Peyer's patch (tissue), 4 donors: ENCODE measurements around the gene SAMD4B. TPM values are rescaled to one million over a fixed set of nuclear protein-coding genes. Genes with fewer than 3 reads are reported as not detected.
"Not testable (repeated sequence)": the region's sequence is repeated elsewhere in the genome, so short reads cannot be mapped to it uniquely, and the experiment has no call there.

Experiments
- DNase-seq, 3 donors: peaks; one replicate each; pipeline ENCODE4 v3.0.0-alpha.2; 2017 to 2019
- H3K27ac ChIP-seq, 4 donors: fragments of 200-600 bp; sonication (generic); one replicate each; pipeline ENCODE4 v1.5.1; 2016 to 2019
- H3K27me3 ChIP-seq, 2 donors: fragments of 200-600 bp; sonication (generic); one replicate each; pipeline ENCODE4 v1.5.1; 2019
- H3K36me3 ChIP-seq, 3 donors: fragments of 200-600 bp; sonication (generic); one replicate each; pipeline ENCODE4 v1.5.1; 2016 to 2019
- H3K4me1 ChIP-seq, 4 donors: fragments of 200-600 bp; sonication (generic); one replicate each; pipeline ENCODE4 v1.5.1; 2016 to 2019
- H3K4me3 ChIP-seq, 4 donors: fragments of 200-600 bp; sonication (generic); 1 replicate in 3 of 4; 2 replicates in 1 of 4; pipeline ENCODE4 v1.5.1; 2016 to 2019; ENCODE audit warnings: mild to moderate bottlenecking in 1 of 4
- H3K9me3 ChIP-seq, 4 donors: fragments of 200-600 bp; sonication (generic); one replicate each; pipeline ENCODE4 v1.5.1; 2016 to 2019; ENCODE audit warnings: mild to moderate bottlenecking in 1 of 4
- POLR2A ChIP-seq, 2 donors: fragments of 450-650 bp; IDR thresholded peaks; one replicate each; pipeline ENCODE4 v1.5.1; 2017; ENCODE audit warnings: antibody characterized with exemption in 2 of 2, mild to moderate bottlenecking in 2 of 2, moderate library complexity in 2 of 2
- total RNA-seq, 4 donors: library from RNA; depleted of rRNA; stranded (reverse); fragments of >200 nt; gene quantifications; one replicate each; pipeline ENCODE4 v1.1.0, GENCODE V29; 2016
- TF ChIP-seq, protein P1 (sequence below), 6 experiments: fragments of 450-650 bp in 4 of 6; fragments of 200-600 bp in 2 of 6; sonication (generic) in 1 of 6; IDR thresholded peaks; one replicate each; pipeline ENCODE4 v1.5.1; 2017 to 2019; ENCODE audit warnings: antibody characterized with exemption in 6 of 6, mild to moderate bottlenecking in 3 of 6, moderate library complexity in 1 of 6

The SAMD4B gene
- total RNA-seq, 4 donors from 2014 or later = 69.0 to 126 (median 91.8) TPM

GRCh38 chr19:39327363-39328045 lies 14.7 kb upstream of the SAMD4B start:
- H3K9me3 ChIP-seq = no peaks in the 10 kb centered on the region
- no peak overlapping the region for H3K27ac ChIP-seq
- no peak overlapping the region for H3K4me3 ChIP-seq
- TF ChIP-seq POLR2A (IDR thresholded peaks at IDR 0.05) = no peak
- TF ChIP-seq, protein P1, sequence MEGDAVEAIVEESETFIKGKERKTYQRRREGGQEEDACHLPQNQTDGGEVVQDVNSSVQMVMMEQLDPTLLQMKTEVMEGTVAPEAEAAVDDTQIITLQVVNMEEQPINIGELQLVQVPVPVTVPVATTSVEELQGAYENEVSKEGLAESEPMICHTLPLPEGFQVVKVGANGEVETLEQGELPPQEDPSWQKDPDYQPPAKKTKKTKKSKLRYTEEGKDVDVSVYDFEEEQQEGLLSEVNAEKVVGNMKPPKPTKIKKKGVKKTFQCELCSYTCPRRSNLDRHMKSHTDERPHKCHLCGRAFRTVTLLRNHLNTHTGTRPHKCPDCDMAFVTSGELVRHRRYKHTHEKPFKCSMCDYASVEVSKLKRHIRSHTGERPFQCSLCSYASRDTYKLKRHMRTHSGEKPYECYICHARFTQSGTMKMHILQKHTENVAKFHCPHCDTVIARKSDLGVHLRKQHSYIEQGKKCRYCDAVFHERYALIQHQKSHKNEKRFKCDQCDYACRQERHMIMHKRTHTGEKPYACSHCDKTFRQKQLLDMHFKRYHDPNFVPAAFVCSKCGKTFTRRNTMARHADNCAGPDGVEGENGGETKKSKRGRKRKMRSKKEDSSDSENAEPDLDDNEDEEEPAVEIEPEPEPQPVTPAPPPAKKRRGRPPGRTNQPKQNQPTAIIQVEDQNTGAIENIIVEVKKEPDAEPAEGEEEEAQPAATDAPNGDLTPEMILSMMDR (IDR thresholded peaks at IDR 0.05) = no peak
- peaks cover 0 to 3% (median 0%) of the 10 kb centered on the region in 4 donors for H3K4me1 ChIP-seq
- no peak for DNase-seq
- H3K36me3 ChIP-seq = no peaks in the 10 kb centered on the region
- no peaks in the 10 kb centered on the region for H3K27me3 ChIP-seq

DNA sequence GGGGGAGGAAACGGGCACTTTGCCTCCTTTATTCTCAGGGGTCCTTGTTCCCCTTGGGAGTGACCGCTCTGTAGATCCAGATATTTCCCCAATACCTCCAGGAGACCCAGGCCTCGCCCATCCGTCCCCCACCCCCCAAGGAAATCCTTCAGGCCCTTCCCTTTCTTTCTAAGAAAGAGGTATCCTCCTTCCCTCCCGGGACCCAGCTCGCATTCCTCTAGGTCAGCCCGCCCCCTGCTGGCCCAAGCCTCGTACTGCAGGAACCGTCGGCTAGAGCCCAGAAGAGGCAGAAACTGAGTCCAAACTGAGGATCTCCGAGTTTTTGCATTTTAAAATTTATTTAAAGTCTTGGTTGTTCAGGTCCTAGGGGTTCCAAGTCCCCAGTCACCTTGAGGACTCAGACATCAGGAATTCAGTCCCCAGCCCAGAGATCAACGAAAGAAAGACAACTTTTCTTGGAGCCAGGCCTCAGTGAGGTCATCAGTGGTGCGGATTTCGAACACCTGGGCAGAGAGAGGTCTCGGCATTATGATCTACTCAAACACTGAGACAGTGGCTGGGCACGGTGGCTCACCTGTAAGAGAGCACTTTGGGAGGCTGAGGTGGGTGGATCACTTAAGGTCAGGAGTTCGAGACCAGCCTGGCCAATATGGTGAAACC lies 14.0 kb upstream of the SAMD4B start:
- peak; percentile 82 to 92 (median 88) for DNase-seq
- H3K27ac ChIP-seq = no peak overlapping the region
- no peak overlapping the region for H3K4me3 ChIP-seq
- TF ChIP-seq, protein P1 (IDR thresholded peaks at IDR 0.05) = peak; percentile 88 to 95 (median 94)
- no peak for TF ChIP-seq POLR2A (IDR thresholded peaks at IDR 0.05)
- H3K4me1 ChIP-seq = peaks cover 0 to 3% (median 0%) of the 10 kb centered on the region in 4 donors
- no peaks in the 10 kb centered on the region for H3K36me3 ChIP-seq
- H3K9me3 ChIP-seq = no peaks in the 10 kb centered on the region
- H3K27me3 ChIP-seq = no peaks in the 10 kb centered on the region

DNA sequence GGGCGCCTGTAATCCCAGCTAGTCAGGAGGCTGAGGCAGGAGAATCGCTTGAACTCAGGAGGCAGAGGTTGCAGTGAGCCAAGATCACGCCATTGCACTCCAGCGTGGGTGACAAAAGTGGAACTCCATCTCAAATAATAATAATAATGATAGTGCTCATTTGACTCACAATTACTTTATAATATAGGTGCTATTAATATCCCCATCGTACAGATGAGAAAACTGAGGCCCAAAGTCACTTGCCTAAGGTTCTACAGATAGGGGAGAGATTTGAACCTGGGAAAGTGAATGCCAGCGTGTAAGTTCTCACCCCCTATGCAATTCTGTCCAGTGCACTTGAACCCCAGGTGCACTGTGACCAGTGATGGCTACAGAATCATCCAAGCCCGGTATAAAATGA lies 12.3 kb upstream of the SAMD4B start:
- Histone ChIP-seq H3K36me3 (no peaks in the 10 kb centered on the region), H3K4me3 (no peak overlapping the region), H3K27ac (no peak overlapping the region), H3K9me3 (no peaks in the 10 kb centered on the region), H3K4me1 (peaks cover 0 to 3% (median 0%) of the 10 kb centered on the region in 4 donors), H3K27me3 (no peaks in the 10 kb centered on the region)
- DNase-seq = no peak
- no peak for TF ChIP-seq POLR2A (IDR thresholded peaks at IDR 0.05)
- TF ChIP-seq, protein P1 (IDR thresholded peaks at IDR 0.05) = no peak

GRCh38 chr19:39332293-39332692 lies 9.9 kb upstream of the SAMD4B start:
- no peak overlapping the region for H3K27ac ChIP-seq
- TF ChIP-seq POLR2A (IDR thresholded peaks at IDR 0.05) = no peak
- TF ChIP-seq, protein P1 (IDR thresholded peaks at IDR 0.05) = no peak
- no peak for DNase-seq
- no peaks in the 10 kb centered on the region for H3K36me3 ChIP-seq
- H3K4me1 ChIP-seq = peaks cover 0 to 3% (median 0%) of the 10 kb centered on the region in 4 donors
- H3K9me3 ChIP-seq = no peaks in the 10 kb centered on the region
- no peaks in the 10 kb centered on the region for H3K27me3 ChIP-seq
- H3K4me3 ChIP-seq = no peak overlapping the region

- H3K27me3 ChIP-seq, DNase-seq, H3K36me3 ChIP-seq, H3K4me1 ChIP-seq, H3K9me3 ChIP-seq, H3K27ac ChIP-seq, H3K4me3 ChIP-seq: not testable (repeated sequence)
Measured at GRCh38 chr19:39332738-39333137, 9.5 kb upstream of the SAMD4B start.

DNA sequence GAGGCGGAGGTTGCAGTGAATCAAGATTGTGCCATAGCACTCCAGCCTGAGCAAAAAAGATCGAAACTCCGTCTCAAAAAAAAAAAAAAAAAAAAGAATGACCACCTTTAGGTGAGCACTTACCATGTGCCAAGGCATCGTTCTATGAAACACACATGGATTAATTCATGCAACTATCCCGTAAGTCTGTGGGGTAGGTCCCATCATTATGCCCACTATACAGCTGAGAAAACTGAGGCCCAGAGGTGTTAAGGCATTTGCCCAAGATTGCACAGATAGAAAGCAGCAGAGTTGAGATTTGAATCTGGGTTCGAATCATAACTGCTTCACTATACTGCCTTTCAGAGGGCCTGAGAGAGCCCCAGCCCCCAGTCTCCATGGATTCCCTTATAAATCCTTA lies 8.7 kb upstream of the SAMD4B start:
- Histone ChIP-seq H3K27ac (no peak overlapping the region), H3K4me3 (no peak overlapping the region), H3K36me3 (no peaks in the 10 kb centered on the region), H3K9me3 (no peaks in the 10 kb centered on the region), H3K4me1 (peaks cover 0 to 3% (median 0%) of the 10 kb centered on the region in 4 donors), H3K27me3 (no peaks in the 10 kb centered on the region)
- TF ChIP-seq POLR2A (IDR thresholded peaks at IDR 0.05) = no peak
- TF ChIP-seq, protein P1 (IDR thresholded peaks at IDR 0.05) = no peak
- no peak for DNase-seq
